ENCODE measurements around the gene MAST4.
A peak's percentile ranks its signal among the peaks of the same experiment; 100 is the strongest.

MAST4 gene

DNA sequence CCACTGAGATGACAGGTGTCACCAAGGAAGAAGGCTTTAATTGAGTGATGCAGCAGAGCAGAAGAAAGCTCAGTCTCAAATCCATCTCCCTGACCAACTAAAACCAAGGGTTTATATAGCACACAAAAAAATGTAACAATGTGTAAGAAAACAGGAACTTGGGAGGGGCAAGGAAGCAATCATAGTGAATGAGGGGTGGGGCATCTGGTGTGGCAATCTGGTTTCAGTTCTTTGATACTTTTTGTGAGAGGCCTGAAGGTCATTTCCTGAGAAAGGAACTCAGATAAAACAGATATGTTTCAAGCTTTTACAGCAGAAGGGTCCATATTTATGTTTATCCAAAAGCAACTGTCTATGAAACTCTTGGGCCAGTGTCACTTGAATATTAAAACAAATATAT is 580.7 kb downstream of the MAST4 start:
- peak; percentile 19 for DNase-seq

DNA sequence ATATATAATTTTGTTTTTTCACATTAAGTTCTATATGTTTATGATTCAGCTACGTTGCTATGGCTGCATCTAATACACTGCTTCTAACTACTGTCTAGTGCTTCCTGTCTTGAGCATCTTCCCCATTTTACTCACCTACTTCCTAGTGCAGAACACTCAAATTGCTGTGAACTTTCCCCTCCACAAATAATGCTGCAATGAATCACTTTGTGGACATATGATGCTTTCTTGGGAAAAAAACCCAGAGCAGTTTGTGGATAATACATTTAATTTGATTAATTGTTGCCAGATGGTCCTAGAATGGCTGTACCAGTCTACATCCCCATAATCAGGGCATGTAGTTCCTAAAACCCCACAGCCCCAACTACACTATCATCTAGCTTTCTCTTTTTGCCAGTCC is 581.9 kb downstream of the MAST4 start:
- DNase-seq: no peak

DNA sequence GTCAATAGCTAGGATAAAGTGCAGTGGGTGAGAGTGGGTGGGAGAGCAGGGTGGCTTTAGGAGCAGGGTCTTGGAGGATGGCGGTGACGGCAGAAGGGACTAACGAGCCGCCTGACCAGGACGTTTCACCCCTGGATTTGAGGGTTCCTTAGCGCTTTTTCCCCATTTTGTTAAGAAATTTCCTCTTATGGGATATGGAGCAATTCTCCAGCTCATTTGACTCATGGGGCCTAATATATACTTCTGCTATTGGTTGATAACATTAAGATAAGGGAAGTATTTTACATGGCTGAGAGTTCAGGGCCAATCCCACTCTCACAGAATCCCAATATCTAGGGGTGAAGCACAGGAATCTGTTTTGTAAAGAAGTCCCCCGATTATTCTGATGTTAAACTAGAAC is 582.8 kb downstream of the MAST4 start:
- no peak for DNase-seq

DNA sequence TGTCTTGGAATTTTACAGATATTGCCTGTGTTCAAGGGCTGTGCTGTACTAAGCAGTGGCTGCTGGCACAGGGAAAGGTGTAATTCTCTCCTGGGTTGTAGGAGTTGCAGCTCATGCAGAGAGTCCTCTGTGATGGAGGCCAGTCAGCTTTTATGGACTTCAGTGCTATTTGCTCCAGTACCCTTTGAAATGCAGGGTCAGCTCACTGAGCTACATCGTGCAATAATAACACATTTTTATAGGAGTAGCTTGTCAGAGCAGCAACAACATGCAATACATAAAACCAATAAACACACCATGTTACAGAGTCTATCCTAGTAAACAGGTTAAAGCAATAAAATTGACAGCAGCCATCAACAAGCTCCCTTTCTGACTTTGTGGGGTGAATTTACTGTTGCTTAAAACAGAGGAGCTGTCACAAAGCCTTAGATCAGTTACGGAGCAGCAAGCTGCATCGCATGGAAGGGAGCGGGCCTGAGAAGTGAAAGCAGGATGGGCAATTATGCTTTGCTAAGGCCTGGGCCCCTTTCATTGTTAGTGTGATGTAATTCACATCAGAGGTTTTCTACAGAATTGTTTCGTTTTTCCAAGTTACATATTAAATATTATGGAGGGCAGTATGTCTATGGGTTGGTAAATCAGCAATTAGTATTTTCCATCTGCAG is 583.6 kb downstream of the MAST4 start:
- no peak for DNase-seq

DNA sequence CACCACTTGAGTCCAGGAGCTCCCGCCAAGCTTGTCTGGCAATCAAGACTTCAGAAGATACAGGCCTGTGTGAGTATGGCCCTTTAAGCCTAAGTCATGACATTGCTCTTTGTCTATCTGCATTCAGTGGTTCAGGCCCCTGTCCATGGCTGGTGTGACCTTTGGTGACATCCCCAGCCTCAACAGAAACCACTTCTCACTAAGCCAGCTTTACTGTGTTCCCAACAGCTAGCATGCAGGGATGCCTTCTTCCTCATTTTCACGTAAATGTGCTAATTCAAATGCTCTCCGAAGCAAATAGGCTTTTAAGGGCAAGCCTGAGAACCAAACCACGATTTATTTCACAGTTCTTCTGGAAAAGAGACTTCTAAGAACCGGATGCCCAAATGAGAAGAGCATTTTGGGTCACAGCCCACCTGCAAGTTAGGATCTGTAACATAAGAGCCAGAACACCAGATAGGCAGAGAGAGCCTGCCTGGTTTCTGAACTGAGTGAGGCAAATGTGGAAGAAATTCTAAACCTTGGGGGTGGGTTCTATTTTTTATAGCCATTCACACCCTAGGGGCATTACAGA is 585.5 kb downstream of the MAST4 start:
- peak; percentile 62 for DNase-seq

DNA sequence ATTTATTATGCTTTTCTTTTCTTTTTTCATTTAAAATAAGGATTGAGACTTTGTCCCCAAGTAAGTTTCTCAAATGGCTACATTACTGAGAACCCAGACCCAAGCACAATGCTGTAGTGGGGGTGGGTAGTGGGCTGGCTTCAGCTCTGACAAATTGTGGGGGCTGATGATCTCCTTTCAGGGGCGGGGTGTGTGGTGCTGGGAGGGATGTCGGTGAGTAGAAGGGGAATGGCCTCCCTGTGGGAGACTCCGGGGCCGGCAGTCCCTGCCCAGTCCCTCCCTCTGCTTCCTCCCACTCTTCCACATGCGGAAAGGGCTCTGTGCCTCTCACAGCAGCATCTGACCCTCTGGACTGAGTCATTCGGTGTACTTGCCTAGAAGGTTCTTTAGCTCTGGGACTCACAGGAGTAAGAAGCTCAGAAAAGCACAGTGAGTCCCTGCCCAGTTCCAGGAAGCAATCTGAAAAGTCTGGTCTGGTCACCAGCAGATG is 586.2 kb downstream of the MAST4 start:
- DNase-seq: no peak

DNA sequence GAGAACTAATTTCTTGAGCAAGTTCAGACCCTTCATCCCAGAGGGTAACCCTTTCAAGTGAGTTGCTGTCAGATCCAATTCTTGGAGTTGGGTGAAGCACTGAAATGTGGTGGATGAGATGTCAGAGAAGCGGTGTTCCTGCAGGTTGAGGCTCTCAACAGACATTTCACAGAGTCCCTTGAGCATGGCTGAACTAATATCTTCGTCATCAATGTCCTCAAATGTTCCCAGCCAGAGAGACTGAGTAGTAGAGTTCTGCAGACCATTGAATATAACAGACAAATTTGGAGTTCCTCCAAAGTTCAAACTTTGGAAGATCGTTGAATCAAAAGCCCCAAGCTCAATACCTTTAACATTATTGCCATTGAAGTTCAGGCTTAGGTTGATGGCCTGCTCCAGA is 587.7 kb downstream of the MAST4 start:
- no peak for DNase-seq

DNA sequence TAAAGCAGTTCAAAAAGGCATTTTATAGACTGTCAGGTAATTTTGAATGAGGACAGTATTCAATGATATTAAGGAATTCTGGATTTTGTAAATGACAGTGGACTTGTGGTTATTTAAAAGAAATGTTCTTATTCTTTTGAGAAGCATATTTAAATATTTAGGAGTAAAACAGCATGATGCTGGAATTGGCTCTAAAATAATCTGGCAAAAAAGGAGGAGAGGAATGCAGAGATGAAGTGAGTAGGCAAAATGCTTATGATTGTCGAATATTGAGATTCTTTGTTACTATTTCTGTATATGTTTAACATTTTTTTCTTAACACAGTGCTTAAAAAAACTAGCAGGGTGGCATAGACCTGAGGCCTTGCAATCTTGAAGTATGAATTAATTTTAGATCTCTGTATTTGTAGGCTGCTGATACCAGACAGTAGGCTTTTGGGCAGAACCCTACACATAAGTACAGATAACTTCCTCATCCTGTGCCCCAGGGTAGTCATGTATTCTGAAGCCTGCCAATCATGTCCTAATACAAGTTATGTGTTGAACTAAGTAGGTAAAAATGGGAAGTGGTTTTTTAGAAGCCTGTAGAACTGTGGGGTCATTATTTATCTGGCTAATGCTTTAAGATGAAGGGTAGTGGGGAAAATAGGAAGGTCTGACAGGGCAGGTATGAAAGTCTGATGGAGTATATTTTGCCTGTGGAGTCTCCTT is 591.0 kb downstream of the MAST4 start:
- DNase-seq: peak; percentile 75

DNA sequence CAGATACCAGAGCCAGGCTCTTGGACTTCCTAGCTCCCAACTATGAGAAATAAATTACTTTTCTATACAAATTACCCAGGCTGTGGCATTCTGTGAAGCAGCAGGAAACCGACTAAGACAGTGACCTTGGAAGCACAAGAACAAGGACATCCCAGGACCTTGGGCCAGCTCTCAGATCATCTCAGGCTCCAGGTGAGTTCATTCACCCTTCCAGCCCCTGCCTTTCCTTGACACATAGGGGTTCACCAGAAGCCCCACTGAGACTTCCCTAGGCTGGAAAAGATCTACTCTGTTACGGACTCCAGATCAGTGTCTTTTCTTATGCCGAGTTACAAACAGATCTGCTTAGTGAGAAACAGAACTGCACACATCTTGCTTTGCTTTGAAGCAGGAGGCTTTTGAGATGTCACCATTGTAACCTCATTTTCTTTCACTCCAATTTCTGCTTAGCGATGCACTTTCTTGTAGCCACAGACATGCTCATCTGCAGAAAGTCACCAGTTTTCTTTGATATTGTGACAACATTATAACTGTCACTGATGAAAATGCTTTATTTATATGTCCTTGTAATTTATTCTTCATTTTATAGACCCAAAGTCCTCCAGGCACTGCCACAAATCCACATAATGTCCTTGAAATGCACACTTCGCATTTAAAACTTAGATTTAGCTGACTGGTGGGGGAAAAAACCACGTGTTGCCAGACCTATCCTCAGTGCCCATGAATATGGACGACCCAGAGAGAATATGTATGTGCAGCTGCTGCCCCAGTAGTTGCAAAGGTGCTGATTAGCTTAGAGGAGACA is 592.3 kb downstream of the MAST4 start:
- DNase-seq: no peak

DNA sequence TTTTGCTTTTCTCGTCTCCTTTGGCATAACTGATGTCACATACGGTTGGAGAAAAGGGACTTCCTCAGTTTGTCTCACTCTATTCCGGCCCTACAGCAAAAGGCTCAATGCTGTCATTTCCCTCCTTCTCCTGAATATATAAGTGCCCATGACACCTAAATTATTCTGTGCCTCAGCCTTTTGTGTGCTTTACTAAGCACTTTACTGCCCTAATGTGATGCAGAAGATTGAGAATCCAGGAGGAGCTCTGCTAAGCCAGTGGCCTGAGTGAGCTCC is 592.8 kb downstream of the MAST4 start:
- no peak for DNase-seq

DNA sequence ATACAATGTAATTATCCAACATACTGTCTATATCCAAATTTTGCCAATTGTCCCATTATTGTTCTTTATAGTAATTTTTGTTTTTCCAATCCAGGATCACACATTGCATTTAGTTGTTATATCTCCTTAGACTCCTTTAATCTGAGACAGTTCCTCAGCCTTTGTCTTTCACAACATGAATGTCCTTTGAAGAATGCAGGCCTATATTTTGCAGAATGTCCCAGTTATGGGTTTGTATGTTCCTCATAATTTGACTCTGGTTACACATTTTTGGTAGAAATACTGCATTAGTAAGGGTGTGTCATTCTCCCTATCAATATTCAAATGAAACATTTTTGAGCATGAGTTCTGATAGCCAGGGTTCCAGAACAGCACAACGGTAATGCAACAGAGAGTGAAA is 593.7 kb downstream of the MAST4 start:
- no peak for DNase-seq

DNA sequence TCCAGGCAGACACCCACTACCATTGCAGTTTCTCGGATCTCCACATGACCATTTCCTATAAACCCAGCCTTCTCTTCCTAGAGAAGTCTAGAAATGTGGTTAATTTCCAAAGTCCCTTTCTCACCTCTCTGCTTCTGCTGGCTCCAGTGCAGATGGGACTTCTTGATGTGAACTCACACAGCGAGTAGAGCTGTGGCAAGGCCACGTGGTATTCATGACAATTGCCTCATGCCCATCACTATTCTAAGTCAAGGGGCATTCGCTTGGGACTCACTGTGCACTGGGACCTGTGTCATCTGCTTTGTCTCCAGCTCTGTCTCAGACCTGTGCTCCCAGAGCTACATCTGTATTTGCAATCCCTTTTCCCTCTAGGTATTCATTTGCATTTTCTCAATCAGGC is 594.2 kb downstream of the MAST4 start:
- no peak for DNase-seq

DNA sequence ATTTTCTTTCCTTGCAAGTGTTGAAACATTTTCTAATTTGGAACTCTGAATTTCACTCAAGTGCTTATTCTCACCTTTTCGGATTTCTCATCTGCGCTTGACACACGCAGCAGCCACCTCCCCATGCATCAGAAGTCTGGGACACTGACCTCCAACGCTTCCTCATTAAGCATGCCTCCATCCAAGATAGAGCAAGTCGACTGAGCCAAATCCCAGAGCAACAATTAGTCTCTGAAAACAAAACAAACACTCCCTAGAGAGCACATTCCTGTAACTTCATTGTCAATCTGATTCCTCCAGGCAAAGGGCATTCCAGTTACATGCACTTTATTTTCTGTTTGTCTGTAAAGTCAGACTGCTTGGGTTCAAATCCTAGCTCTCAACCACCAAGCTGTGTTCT is 594.7 kb downstream of the MAST4 start:
- no peak for DNase-seq

DNA sequence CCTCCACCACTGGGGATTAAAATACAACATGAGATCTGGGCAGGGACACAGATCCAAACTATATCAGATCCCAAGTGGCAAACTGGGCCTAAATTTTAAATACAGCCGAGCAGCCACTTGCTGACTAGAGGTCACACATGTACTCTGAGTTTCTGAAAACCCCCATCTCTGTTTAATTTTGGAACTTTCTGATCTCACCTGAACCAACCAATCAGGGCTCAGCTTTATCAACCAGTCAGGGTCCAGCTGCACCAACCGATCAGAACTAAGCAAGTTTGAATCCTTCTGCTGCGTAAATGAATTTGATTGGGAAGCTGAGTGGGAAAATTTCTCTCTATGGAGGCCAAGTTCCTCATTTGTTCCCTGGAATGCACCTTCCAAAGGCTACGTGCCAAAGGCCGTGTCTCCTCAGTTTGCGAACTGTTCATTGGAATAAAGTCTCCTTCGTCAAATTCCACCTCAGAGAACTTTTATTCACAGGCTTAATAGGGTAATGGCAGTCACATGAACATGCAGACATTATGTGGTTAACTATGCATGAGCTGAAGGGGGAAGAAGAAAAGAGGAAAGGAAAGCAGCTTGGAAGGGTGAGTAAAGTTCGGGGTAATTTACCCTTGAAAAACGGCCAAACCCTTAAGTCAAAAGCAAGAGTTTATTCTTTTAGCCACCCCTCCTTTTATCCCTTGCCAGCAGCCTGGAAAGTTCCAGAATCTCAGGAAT is 596.7 kb downstream of the MAST4 start:
- DNase-seq: peak; percentile 28

DNA sequence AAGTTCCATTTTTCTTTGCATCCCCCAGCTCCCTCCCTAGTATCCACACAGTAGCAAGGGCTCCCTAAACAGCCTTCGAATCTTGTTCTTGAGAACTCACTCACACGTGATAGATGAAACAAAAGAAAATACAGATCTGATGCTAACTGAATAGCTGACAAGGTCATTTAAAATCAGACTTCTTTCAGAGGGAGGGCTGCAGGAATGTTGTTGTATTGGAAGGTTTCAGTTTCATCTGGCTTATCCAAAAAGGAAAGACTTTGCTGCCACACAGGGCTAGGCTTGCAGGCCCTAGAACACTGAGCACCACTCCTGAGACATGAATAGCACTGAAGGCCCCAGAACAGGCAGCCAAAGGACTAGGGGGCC is 597.2 kb downstream of the MAST4 start:
- no peak for DNase-seq

DNA sequence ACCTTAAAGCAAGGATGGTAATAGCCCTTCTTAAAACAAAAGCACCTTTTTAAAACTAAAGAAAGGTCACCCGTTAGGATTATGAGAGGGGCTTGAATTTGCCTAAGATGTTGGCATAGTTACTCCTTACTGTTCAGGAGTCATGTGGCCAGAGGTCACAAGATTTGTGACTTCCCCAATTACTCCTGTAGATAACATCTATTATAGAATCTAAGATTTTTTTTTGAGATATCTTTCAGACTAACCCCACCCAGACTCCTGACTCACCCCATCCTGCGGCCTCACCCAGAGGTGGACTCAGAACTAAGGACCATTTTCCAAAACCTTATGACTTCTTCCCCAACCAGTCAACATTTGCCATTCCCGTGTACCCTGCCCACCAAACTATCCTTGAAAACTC is 598.0 kb downstream of the MAST4 start:
- DNase-seq: no peak

DNA sequence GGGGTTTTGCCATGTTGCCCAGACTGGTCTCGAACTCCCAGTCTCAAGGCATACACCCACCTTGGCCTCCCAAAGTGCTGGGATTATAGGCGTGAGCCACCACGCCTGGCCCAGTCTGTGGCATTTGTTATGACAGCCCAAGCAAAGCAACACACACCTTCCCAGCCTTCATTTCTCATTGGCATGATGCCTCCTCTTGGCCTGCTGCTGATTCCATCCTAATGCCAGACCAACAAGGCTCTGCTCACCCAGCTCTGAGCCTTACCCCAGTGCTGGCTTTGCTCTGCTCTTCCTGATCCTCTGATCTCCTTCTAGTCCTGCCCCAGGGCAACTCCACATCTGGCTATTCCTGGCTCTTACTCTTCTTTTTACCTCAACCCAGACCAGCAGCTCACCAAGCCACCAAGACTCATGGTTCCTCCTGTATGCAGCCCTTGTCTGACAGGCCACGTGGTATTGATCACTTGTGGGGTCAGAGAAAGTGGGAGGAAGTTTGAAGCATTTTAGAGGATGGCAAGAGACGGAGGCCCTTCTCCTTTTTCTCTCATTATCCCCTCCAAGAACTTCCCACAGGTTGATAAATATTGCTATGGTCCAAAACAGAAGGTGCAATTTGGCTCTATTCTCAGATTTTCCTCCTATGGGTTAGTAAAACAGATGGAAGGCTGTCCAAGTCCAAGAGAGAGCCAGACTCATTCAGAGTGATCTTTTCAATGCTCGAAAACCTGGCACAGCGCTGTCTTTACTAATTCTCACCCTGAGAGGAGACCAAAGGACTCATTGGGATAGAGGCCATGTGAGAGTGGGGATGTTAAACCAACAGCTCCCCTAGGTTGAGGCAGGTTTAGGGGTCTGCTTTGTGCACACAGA is 599.4 kb downstream of the MAST4 start:
- DNase-seq: no peak

DNA sequence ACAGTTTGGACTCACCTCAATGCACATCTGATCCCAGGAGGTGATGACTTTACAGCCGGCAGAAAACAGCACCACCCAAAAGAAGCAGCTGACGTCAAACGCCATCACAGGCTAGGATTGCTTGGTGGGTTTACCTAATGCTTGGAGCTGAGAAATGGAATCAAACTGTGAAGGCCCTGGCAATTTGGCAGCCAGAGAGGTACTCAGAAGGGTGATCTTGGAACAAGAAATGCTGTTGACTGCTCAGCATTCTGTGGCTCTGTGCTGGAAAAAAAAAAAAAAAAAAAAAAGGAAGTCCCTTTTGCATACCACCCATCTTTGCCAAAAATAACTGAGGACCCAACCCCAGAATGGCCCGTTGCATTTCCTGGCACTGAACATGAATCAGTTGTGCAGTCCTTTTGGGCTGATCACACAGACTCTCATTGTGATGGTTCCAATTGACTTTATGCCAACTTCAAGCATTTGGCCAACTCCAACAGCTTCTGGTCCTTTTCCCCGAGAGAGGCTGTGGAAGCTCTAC is 600.4 kb downstream of the MAST4 start, which contains the start of gene CD180:
CD180 (minus strand) TSS at position 263 of the 523 bp plus-strand sequence; CDS start at position 105, 158 bp downstream.
- no peak for DNase-seq

DNA sequence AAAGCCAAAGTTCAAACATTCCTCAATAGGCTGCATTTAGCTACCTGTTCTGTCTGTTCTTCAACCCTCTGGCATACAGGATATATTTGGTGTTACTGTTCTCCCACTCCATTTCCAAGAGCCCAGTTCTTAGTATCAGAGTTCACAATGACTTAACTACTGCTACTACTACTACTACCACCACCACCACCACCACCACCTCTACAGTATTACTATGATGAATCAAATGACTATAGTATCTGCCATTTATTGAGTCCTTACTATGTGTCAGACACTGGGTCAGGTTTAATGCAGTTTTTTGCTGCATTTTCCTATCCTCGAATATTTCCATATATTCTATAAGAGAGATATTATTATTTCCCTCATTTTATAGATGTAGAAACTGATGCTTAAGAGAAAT is 601.3 kb downstream of the MAST4 start:
- DNase-seq: no peak

DNA sequence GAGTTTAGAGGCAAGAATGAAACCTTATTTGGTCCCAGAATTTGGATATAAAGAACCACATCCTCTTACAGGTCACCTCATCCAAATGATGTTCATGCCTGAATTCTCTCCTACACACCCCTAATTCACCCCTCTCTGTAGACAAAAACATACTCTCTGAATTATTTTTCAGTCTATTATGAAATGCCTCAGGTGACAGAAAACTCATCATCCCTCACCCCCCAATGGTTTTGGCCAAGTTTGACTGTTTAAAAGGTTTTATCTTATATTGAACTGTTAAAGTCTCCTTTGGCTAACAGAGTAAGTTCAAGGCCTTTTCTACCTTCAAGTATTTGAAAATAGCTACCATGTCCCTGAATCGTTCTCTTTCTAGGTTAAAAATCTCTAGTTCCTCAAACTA is 602.7 kb downstream of the MAST4 start:
- DNase-seq: no peak

DNA sequence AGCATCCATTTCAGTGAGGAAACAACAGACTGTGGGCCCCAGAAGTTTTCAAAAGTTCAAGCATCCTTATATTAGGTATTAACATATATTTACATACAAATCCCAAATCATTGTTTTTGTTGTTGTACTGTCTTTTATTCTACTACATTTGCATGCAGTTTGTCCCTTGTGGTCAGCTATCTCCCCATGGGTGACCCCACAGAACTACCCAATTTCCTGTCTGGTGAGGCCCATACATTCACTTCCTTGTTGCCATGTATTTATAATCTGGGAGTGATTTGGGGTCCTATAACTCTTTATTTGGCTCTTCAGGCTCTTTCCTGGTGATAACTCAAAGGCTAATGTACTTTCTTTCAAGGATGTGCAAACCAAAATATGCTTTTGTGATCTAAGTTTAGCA is 603.7 kb downstream of the MAST4 start:
- DNase-seq: no peak
